GM19397 (cell line): Measurements from ENCODE around the gene EPHA3.

Experiments used
- ATAC-seq: cut with Tn5 transposase; IDR thresholded peaks from one replicate; pipeline ENCODE4 v1.9.1; 2021; ENCODE audit warnings: mild to moderate bottlenecking, moderate library complexity; ENCODE audit not compliant: unreplicated experiment

Gene EPHA3

DNA sequence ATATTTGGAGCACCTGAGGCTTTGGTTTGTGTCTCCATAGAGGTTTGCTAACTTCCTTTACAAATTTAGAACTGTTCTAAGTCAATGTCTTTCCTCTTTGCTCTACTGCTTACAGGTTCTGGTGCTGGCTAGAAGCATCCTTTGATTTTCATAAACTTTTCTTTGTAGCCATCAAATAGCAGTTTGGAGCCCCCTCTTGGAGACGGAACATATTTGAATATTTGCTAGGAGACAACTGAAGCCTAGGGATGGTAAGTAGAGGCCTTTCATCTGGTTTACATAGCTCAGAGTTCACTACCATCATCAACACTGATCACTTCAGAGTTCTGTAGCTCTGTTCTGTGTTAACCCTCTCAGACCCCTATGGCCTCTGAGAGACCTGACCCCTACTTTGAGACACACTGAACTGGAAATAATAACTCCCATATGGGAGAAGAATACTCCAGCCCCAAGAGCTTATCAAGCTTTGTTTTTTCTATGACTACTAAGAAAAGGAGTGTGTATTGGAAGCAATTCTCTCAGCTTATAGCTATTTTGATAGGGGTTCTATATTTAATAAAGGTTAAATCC, 420.4 kb downstream of the EPHA3 start:
- no peak for ATAC-seq
